Spinal cord (tissue), 10 donors: Measurements from ENCODE around the gene HNRNPAB. TPM values are rescaled to one million over a fixed set of nuclear protein-coding genes. Genes with fewer than 3 reads are reported as not detected.
"Not testable (repeated sequence)": the region's sequence is repeated elsewhere in the genome, so short reads cannot be mapped to it uniquely, and the experiment has no call there.

ENCODE experiments used
- DNase-seq, 6 donors: peaks; one replicate each; pipeline versions ENCODE4 v3.0.0 to v3.0.0-alpha.2; 2013 to 2015; ENCODE audit warnings: low spot score in 6 of 6, low read depth in 4 of 6
- H3K27ac ChIP-seq: one replicate; pipeline ENCODE4 v1.5.1; 2013; ENCODE audit warnings: low read depth, low read length, control low read depth
- H3K27me3 ChIP-seq: one replicate; pipeline ENCODE4 v1.6.1; 2013; ENCODE audit warnings: low read length; ENCODE audit not compliant: control insufficient read depth, insufficient read depth
- H3K36me3 ChIP-seq: one replicate; pipeline ENCODE4 v1.6.1; 2013; ENCODE audit warnings: low read length; ENCODE audit not compliant: control insufficient read depth, insufficient read depth
- H3K4me1 ChIP-seq: one replicate; pipeline ENCODE4 v1.6.1; 2013; ENCODE audit warnings: low read length; ENCODE audit not compliant: control insufficient read depth, insufficient read depth
- H3K4me3 ChIP-seq: one replicate; pipeline ENCODE4 v1.5.1; 2013; ENCODE audit warnings: low read depth, low read length, control low read depth
- H3K9me3 ChIP-seq: one replicate; pipeline ENCODE4 v1.6.1; 2013; ENCODE audit warnings: low read length; ENCODE audit not compliant: control insufficient read depth, insufficient read depth
- WGBS: methylation state at CpG from one replicate; pipeline ENCODE4 v1.1.5; 2013; ENCODE audit warnings: missing lambda C conversion rate; ENCODE audit not compliant: insufficient coverage; 5-methylcytosine and 5-hydroxymethylcytosine counted together
- polyA plus RNA-seq, 2 donors: library from polyadenylated mRNA; unstranded; fragments of 120-200 nt; gene quantifications; one replicate each; pipeline ENCODE4 v1.2.1, GENCODE V29; 2013; ENCODE audit not compliant: insufficient read length in 2 of 2
- total RNA-seq, 2 donors: library from RNA; depleted of rRNA in 1 of 2; stranded (reverse); fragments of 120-200 nt in 1 of 2; fragments of >200 nt in 1 of 2; gene quantifications; one replicate each; pipeline versions ENCODE4 v1.2.3 to v1.2.4, GENCODE V29; 2013 to 2014
- donor health status: healthy.

The HNRNPAB gene
- total and polyA plus RNA-seq, 4 donors: 30.8 to 128 (median 86.0) TPM

- 89% methylated on average over 2 of the region's 2 CpGs for WGBS
- no peaks in the 10 kb centered on the region for H3K9me3 ChIP-seq
- peaks cover 28% of the 10 kb centered on the region for H3K4me1 ChIP-seq
- H3K27ac ChIP-seq: no peak overlapping the region
- H3K36me3 ChIP-seq: peaks cover under 1% of the 10 kb centered on the region
- no peak overlapping the region for H3K4me3 ChIP-seq
- no peaks in the 10 kb centered on the region for H3K27me3 ChIP-seq
- no peak for DNase-seq
These were observed 41.1 kb downstream of the HNRNPAB start for GRCh38 chr5:178245389-178245788.

- no peak for DNase-seq
- Histone ChIP-seq H3K27ac (no peak overlapping the region), H3K4me3 (no peak overlapping the region), H3K4me1 (peaks cover 21% of the 10 kb centered on the region), H3K27me3 (no peaks in the 10 kb centered on the region), H3K36me3 (no peaks in the 10 kb centered on the region), H3K9me3 (no peaks in the 10 kb centered on the region)
- WGBS: 78% methylated on average over 14 of the region's 15 CpGs
These were observed 42.4 kb downstream of the HNRNPAB start for GRCh38 chr5:178246624-178247279.

GRCh38 chr5:178247481-178248456, 43.4 kb downstream of the HNRNPAB start:
- H3K4me1 ChIP-seq: peaks cover 11% of the 10 kb centered on the region
- no peaks in the 10 kb centered on the region for H3K36me3 ChIP-seq
- H3K9me3 ChIP-seq: no peaks in the 10 kb centered on the region
- no peaks in the 10 kb centered on the region for H3K27me3 ChIP-seq
- 67% methylated on average over 16 of the region's 24 CpGs for WGBS
- H3K4me3 ChIP-seq: no peak overlapping the region
- DNase-seq: no peak
- no peak overlapping the region for H3K27ac ChIP-seq

GRCh38 chr5:178248750-178249149, 44.4 kb downstream of the HNRNPAB start:
- H3K27me3 ChIP-seq: no peaks in the 10 kb centered on the region
- H3K9me3 ChIP-seq: no peaks in the 10 kb centered on the region
- no peaks in the 10 kb centered on the region for H3K36me3 ChIP-seq
- H3K4me1 ChIP-seq: peaks cover 10% of the 10 kb centered on the region
- DNase-seq: no peak
- WGBS: 85% methylated on average over 18 of the region's 18 CpGs
- H3K4me3 ChIP-seq: no peak overlapping the region
- H3K27ac ChIP-seq: no peak overlapping the region

- Histone ChIP-seq H3K4me3 (no peak overlapping the region), H3K4me1 (peaks cover 10% of the 10 kb centered on the region), H3K36me3 (no peaks in the 10 kb centered on the region), H3K27ac (no peak overlapping the region), H3K9me3 (no peaks in the 10 kb centered on the region), H3K27me3 (no peaks in the 10 kb centered on the region)
- WGBS: 82% methylated on average over 12 of the region's 13 CpGs
- DNase-seq: peak in 1 of 6 donors; percentile 26
These were observed 45.1 kb downstream of the HNRNPAB start for GRCh38 chr5:178249191-178249989.

- no peak for DNase-seq
- H3K4me1 ChIP-seq: peaks cover 10% of the 10 kb centered on the region
- no peaks in the 10 kb centered on the region for H3K36me3 ChIP-seq
- H3K4me3 ChIP-seq: no peak overlapping the region
- WGBS: 87% methylated on average over 5 of the region's 6 CpGs
- H3K27me3 ChIP-seq: no peaks in the 10 kb centered on the region
- no peaks in the 10 kb centered on the region for H3K9me3 ChIP-seq
- no peak overlapping the region for H3K27ac ChIP-seq
These were observed 45.9 kb downstream of the HNRNPAB start for GRCh38 chr5:178250263-178250662.

GRCh38 chr5:178252258-178252657, 47.9 kb downstream of the HNRNPAB start:
- Histone ChIP-seq H3K36me3 (no peaks in the 10 kb centered on the region), H3K27ac (no peak overlapping the region), H3K27me3 (no peaks in the 10 kb centered on the region), H3K9me3 (no peaks in the 10 kb centered on the region), H3K4me3 (no peak overlapping the region), H3K4me1 (peaks cover 10% of the 10 kb centered on the region)
- no peak for DNase-seq
- WGBS: 86% methylated on average over 7 of the region's 8 CpGs

GRCh38 chr5:178253632-178254031, 49.3 kb downstream of the HNRNPAB start:
- peaks cover 10% of the 10 kb centered on the region for H3K4me1 ChIP-seq
- H3K36me3 ChIP-seq, H3K9me3 ChIP-seq, H3K27ac ChIP-seq, DNase-seq, H3K4me3 ChIP-seq, H3K27me3 ChIP-seq: not testable (repeated sequence)
- 93% methylated on average over 16 of the region's 18 CpGs for WGBS

GRCh38 chr5:178256746-178257145, 52.4 kb downstream of the HNRNPAB start:
- no peak for DNase-seq
- no peaks in the 10 kb centered on the region for H3K9me3 ChIP-seq
- WGBS: 74% methylated on average over 19 of the region's 19 CpGs

More at GRCh38 chr5:178256746-178257145, 52.4 kb downstream of the HNRNPAB start:
- no peaks in the 10 kb centered on the region for H3K27me3 ChIP-seq
- no peaks in the 10 kb centered on the region for H3K4me1 ChIP-seq
- no peak overlapping the region for H3K27ac ChIP-seq
- H3K36me3 ChIP-seq: no peaks in the 10 kb centered on the region
- no peak overlapping the region for H3K4me3 ChIP-seq
